HG03135 (cell line): ENCODE data around the gene FUT7.

Source experiments
- ATAC-seq: cut with Tn5 transposase; IDR thresholded peaks from one replicate; pipeline ENCODE4 v1.9.1; 2021; ENCODE audit warnings: mild to moderate bottlenecking, moderate library complexity; ENCODE audit not compliant: unreplicated experiment

FUT7 gene

DNA sequence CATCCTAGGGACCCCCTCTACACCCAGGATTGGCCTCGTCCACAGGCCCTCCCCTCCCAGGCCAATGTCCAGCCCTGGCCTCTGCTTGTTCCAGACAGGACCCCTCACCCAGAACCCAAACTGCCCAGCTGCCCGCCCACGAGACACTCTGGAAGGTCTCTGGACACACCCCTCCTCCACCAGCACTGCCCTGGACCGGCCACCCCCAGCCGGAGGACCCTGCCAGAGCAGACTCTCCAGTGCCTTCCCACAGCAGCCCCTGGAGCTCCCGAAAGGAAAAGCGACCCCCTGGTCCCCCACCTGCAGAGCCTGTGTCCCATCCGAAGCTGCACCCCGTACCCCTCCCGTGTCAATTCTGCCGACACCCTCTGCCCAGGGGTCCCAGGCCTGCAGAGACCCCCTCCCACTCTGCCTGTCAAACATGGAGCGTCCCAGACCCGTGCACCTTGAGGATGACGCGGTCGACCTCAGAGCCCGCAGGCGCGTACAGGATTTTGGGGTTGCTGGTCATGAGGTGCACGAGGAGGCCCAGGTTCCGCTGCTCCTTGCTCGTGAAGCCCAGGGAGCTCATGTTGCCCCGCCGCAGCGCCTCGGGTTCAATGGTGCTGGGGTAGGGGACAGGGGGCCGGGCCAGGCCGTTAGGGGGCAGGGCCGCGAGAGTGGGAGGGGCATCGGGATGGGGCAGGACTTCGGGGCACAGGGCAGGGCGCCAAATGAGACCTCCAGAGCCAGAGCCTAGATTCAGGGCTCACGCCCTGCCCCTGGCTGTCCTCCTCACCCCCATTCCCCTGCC is 11.8 kb downstream of the FUT7 start:
- no peak for ATAC-seq

- ATAC-seq, result no peak
Observed at GRCh38 chr9:137018761-137019559, 12.9 kb downstream of the FUT7 start.

DNA sequence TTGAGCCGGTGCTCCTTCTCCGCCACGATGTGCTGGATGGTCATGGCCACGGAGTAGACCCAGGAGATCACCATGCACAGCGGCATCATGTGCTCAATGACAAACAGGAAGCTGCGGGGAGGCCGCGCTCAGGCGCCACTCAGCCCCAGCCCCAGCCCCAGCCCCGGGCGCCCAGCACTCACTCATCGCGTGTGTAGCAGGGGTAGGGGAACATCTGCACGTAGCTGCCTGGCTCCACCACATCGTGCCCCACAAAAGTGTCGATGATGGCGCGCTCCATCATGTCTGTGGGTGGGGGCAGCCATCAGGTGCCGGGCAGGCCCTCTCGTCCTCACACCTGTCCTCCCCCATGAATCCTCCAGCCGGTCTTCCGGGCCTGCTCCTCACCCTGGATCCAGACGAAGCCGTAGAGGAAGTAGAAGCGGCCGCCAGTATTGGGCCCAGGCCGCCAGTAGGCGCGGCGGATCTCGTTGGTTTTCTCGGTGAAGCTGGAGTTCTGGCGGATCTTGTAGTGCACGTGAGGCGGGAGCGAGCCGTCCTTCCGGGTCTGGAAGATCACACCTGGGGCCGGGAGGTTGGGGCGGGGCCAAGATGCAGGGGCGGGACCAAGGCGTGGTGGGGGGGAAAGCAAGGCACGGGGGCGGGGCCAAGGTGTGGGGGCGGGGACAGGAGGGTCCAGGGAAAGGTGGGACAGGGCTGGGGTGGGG is 13.9 kb downstream of the FUT7 start:
- no peak for ATAC-seq

- ATAC-seq, result no peak
Observed at GRCh38 chr9:137017071-137017470, 14.8 kb downstream of the FUT7 start.

GRCh38 chr9:137016436-137016835 is 15.5 kb downstream of the FUT7 start:
- no peak for ATAC-seq

GRCh38 chr9:137015976-137016375 is 15.9 kb downstream of the FUT7 start:
- no peak for ATAC-seq

DNA sequence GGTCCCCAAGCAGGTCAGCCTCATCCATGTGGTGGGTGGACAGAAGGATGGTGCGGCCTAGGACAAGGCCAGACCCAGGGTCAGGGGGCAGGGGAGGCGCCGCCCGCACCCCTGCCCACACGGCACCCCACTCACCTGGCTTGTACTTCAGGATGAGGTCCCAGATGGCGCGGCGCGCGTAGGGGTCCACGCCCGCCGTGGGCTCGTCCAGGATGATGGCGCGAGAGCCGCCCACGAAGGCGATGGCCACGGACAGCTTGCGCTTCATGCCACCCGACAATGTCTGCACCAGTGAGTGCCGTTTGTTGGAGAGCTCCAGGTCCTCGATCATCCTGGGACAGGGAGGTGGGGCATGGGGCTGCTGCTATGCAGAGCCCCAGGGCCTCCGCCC is 16.4 kb downstream of the FUT7 start:
- no peak for ATAC-seq

GRCh38 chr9:137014776-137015539 is 16.9 kb downstream of the FUT7 start:
- ATAC-seq, result no peak

GRCh38 chr9:137014166-137014565 is 17.7 kb downstream of the FUT7 start:
- ATAC-seq, result no peak

GRCh38 chr9:137013571-137013940 is 18.3 kb downstream of the FUT7 start:
- no peak for ATAC-seq

- no peak for ATAC-seq
Observed at GRCh38 chr9:137012694-137013570, 19.0 kb downstream of the FUT7 start.

GRCh38 chr9:137011907-137012675 is 19.8 kb downstream of the FUT7 start:
- no peak for ATAC-seq

GRCh38 chr9:137011156-137011555 is 20.7 kb downstream of the FUT7 start:
- no peak for ATAC-seq

DNA sequence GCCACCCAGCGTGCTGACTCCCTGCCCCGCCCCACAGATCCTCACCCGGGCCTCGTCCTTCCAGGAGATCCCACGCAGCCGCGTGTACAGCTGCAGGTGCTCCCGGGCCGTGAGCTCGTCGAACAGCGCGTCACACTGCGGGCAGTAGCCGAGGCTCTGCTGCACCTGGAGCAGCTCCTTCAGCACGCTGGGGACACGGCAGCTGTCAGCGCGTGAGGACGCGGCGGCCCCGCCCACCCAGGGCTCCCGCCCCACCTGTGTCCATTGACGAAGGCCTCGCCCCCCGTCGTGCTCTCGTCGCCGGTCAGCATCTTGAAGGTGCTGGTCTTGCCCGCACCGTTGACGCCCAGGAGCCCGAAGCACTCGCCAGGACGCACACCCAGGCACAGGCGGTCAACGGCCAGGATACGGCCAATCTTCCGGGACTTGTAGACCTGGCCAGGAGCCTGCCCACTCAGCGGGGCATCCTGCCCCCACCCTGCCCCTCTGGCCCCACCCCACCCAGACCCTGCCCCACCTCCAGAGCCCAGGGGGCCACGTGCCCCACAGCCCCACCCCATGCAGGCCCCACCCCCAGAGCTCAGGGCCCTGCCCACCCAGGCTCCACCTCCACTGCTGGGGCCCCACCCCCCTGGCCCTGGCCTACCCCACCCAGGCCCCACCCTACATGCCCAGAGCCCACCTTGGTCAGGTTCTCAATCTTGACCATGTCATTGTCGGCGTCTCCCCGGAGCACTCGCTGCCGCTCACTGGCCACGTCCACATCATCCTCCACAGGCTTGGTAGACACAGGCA is 21.8 kb downstream of the FUT7 start:
- no peak for ATAC-seq

GRCh38 chr9:137009217-137009616 is 22.7 kb downstream of the FUT7 start:
- no peak for ATAC-seq

- ATAC-seq, result no peak
Observed at GRCh38 chr9:137008312-137008711, 23.6 kb downstream of the FUT7 start.

DNA sequence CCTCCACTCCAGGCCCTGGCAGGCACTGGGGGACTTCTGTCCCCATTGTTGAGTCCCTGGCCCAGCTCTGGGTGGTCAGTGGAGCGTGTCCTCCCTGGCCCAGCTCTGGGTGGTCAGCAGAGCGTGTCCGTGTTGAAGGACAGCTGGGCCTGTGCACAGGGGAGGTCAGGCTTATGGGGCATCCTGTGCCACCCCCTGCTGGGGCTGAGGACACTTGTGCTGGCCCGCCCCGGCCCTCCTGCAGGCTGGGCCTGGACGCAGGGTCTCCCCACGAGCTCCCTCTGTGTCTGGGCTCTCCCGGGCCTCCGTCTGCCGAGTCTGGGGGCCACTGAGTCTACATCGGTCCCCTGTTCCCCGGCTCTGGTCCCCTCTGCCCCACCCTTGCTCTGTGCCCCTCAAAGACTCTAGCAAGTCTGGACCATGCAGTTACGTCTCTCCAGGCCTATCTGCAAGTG is 24.0 kb downstream of the FUT7 start:
- no peak for ATAC-seq

DNA sequence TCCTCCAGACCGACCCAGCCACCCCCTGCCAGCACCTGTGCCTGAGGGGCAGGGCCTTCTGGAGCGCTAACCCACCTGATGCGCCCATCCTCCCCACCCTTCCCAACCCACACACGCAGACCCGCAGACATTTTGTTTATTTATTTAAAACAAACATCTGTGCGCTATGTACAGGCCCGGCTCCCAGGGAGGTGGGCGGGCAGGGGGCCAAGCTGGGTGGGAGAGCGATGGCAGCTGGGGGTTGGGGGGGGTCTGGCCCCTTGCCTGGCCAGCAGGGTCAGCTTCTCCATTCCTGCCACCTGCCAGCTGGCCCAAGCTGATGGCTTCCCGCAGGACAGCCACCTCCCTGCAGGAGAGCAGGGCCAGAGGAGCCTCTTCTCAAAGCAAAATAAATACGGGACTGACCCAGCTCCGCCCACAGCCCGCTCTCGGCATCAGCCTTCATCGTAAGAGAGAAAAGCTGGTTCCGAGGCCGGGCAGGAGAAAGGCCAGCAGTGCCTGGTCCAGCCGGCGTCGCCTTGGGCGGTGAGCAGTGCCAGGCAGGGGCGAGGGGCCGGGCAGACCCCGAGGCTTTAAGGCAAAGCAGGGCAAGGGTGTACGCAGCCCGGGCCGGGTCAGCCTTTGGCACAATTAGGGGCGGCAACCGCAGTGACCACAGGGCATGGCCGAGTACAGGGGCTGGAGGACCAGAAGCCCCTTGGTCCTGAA is 24.6 kb downstream of the FUT7 start:
- no peak for ATAC-seq
